GM19035 (cell line): ENCODE results near the gene KRTAP10-4.
"Not testable (repeated sequence)": the region's sequence is repeated elsewhere in the genome, so short reads cannot be mapped to it uniquely, and the experiment has no call there.

Experiments used
- ATAC-seq: cut with Tn5 transposase; IDR thresholded peaks from one replicate; pipeline ENCODE4 v1.9.1; 2021; ENCODE audit not compliant: unreplicated experiment

Gene KRTAP10-4

DNA sequence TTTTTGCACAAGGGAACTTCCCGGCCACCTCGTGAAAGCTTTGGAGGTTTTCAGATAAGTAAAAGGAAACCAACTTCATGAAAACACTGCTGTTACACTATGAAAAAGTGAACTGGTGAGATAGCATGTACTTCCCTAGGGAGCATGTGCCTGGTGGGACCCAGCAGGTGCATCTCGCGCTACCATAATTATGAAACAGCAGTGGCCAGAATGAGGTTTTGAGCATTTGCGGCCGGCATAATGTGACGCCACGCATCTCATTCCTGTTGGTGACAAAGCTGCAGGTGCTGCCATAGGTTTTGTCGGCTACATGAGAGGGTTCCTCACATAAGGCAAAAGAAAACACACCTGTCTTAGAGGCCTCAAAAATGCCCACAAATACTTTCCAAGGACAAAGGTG lies 16.6 kb upstream of the KRTAP10-4 start:
- ATAC-seq, result no peak

GRCh38 chr21:44557491-44558328 lies 15.8 kb upstream of the KRTAP10-4 start:
- ATAC-seq, result no peak

- not testable (repeated sequence) for ATAC-seq
Observed at GRCh38 chr21:44558329-44558675, 15.2 kb upstream of the KRTAP10-4 start.

GRCh38 chr21:44558695-44559094 lies 14.8 kb upstream of the KRTAP10-4 start, which contains the start of gene KRTAP10-3:
Gene KRTAP10-3 (minus strand): TSS chr21:44558795. CDS start chr21:44558715, 80 bp downstream.
- ATAC-seq, result no peak

DNA sequence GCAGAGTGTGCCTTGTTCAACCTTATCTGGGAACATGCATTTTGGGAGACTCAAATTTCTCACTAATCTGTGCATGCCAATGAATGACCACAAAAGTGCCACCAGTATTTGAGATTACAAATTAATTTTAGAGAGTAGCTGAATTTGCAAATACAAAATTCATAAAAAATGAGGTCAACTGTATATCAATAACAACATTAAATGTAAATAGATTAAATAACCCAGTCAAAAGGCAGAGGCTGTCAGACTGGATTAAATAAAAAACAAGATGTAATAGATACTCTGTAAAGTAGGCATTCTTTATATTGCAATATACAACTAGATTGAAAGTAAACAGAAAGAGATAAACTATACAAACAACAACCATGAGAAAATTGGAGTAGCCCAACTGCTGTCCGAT lies 9.4 kb upstream of the KRTAP10-4 start:
- no peak for ATAC-seq

- ATAC-seq, result no peak
Observed at GRCh38 chr21:44564886-44565598, 8.5 kb upstream of the KRTAP10-4 start.

- no peak for ATAC-seq
Observed at GRCh38 chr21:44566403-44566802, 7.1 kb upstream of the KRTAP10-4 start.

DNA sequence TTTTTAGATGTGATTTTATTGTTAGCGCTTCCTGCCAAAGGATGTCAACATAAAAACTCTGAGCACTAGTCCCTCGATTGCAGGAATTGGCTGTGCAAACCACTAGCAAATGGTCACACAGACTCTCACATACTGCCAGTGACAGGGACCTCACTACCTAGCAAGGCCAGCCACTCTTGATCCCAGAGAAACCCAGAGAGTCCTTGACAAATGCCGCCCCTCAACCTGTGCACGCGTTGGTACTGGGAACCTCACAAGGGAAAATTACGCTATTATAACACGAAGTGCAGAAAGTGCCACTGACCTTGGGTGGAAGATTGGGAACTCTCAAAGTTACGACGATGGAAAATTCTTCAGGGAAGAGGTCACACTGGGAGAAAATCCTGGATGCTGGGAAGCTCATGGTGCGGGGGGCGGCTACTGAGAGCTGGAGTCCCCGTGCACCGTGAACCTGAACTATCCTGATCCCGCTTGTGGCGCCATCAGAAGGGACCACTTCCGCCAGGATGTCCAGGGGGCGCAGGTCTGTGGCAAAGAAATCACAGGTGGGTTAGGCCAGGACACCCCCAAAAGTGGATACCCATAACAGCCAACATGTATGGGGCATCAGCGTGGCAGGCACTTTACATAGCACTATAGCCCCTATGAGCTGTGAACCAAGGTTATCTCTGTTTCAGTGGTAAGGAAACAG lies 5.9 kb upstream of the KRTAP10-4 start:
- no peak for ATAC-seq

GRCh38 chr21:44568261-44568660 lies 5.3 kb upstream of the KRTAP10-4 start:
- ATAC-seq, result no peak

GRCh38 chr21:44568667-44569556 lies 4.6 kb upstream of the KRTAP10-4 start:
- no peak for ATAC-seq

- ATAC-seq, result no peak
Observed at GRCh38 chr21:44569861-44570517, 3.5 kb upstream of the KRTAP10-4 start.

DNA sequence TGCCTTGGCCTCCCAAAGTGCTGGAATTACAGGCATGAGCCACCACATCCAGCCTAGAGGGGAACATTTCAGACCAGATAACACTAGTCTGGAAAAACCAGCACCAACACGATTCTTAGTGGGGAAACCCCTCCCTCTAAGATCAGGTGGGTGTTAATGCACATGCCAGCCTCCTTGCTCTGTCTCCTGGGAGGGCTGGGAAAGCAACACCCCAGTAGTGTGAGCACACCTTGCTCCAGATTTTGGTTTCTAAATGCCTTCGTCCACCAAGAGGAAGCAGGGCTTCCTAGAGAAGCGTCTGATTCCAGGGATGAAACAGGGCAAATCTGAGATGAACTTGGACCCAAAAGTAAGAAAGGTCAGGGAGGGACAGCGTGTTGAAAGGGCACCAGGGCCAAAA lies 2.2 kb upstream of the KRTAP10-4 start:
- ATAC-seq, result no peak

- no peak for ATAC-seq
Observed at GRCh38 chr21:44571844-44572782, 1.4 kb upstream of the KRTAP10-4 start.

DNA sequence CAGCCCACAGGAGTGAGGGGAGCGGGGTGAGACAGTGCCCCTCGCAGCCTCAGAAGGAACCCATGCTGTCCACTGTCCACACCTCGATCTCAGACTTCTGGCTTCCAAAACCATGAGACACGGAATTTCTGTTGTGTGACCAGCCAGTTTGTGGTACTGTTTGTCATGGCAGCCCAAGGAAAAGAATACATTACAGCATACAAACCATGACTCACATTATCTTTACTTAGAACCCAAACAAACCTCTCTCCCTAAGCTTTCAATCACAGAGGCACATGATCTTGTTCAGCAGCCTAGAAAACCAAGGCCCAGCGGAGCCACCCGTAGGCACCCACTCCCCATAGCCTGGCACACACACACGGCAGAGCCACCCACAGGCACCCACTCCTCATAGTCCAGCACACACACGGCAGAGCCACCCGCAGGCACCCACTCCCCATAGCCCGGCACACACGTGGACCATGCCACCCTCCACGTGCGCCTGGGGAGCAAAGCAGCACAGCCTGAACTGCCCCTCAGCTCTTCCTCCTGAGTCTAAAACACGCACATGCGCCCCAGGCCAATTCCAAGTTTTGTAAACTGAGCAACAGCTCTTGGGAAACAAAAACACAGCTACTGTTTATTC lies 458 bp upstream of the KRTAP10-4 start:
- ATAC-seq, result no peak

DNA sequence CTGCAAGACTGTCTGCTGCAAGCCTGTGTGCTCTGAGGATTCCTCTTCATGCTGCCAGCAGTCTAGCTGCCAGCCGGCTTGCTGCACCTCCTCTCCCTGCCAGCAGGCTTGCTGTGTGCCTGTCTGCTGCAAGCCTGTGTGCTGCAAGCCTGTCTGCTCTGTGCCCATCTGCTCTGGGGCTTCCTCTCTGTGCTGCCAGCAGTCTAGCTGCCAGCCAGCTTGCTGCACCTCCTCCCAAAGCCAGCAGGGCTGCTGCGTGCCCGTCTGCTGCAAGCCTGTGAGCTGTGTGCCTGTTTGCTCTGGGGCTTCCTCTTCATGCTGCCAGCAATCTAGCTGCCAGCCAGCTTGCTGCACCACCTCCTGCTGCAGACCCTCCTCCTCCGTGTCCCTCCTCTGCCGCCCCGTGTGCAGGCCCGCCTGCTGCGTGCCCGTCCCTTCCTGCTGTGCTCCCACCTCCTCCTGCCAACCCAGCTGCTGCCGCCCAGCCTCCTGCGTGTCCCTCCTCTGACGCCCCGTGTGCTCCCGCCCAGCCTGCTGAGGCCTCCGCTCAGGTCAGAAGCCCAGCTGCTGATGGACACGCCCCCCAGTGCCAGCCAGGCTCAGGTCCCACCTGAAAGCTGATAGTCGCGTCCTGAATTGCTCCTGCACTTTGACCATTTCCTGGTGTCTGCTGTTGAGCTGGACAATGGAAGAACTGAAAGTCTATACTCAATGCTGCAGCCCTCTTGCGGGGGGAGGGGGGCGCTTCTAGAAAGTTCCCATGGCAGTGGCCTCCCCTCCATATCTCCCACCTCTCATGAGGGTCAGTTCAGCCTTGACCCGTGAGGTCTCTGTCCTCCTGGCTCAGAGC lies 1.2 kb downstream of the KRTAP10-4 start:
- ATAC-seq, result no peak

- no peak for ATAC-seq
Observed at GRCh38 chr21:44575307-44576024, 1.9 kb downstream of the KRTAP10-4 start.

DNA sequence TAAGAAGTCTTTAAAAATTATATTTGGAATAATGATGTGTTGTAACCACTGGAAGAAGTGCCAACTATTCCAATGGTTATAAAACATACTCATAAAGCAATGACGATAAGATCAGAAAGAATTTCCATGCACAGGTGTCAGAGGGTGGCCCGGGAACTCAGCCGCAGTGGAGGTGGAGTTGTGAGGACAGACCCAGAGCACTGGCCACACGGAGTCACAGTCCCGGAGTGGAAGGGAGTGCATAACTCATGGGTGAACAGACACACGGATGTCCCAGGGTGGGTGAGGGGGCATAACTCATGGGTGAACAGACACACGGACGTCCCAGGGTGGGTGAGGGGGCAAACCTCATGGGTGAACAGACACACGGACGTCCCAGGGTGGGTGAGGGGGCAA lies 2.5 kb downstream of the KRTAP10-4 start:
- no peak for ATAC-seq
